ENCODE measurements around the gene BTNL3. TPM values are rescaled to one million over a fixed set of nuclear protein-coding genes. Genes with fewer than 3 reads are reported as not detected.
A peak's percentile ranks its signal among the peaks of the same experiment; 100 is the strongest.

Gene BTNL3, protein sequence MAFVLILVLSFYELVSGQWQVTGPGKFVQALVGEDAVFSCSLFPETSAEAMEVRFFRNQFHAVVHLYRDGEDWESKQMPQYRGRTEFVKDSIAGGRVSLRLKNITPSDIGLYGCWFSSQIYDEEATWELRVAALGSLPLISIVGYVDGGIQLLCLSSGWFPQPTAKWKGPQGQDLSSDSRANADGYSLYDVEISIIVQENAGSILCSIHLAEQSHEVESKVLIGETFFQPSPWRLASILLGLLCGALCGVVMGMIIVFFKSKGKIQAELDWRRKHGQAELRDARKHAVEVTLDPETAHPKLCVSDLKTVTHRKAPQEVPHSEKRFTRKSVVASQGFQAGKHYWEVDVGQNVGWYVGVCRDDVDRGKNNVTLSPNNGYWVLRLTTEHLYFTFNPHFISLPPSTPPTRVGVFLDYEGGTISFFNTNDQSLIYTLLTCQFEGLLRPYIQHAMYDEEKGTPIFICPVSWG
- polyA plus RNA-seq (ENCODE audit: low read depth in 6 of 6) = not detected

DNA sequence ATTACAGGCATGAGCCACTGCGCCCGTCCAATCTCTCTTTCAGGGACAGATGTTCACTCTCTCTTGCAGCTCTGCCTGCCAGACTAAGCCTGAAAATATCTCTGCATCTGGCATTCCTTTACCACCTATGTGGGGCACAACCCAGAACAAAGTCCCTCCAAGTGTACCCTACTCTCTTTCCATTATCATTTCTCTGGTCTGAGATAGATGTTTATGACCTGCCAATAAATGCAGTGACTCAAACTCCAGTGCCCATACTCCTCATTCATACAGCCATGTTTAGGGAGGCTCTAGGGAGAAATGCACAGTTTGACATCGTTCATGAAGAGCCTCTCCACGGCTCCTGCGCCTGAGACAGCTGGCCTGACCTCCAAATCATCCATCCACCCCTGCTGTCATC is at the start of gene BTNL3:
Gene BTNL3, plus strand, starts transcription at position 255 of the 400 bp plus-strand sequence. CDS start 183 bp downstream, outside the sequence.
- peak within 1 kb of the TSS in 1 of 6 donors; percentile 60 for H3K27ac Mint-ChIP-seq
- no peaks in the 10 kb centered on the region for H3K36me3 Mint-ChIP-seq
- ATAC-seq (ENCODE audit: low read depth in 2 of 2) = no peak
- H3K4me3 Mint-ChIP-seq = no peak within 1 kb of the TSS
- no peak for DNase-seq
- H3K27me3 Mint-ChIP-seq = peaks cover 25 to 34% (median 29%) of the 10 kb centered on the region in 3 donors
- H3K4me1 Mint-ChIP-seq = peaks cover 0 to 7% (median 4%) of the 10 kb centered on the region in 3 donors
- peaks cover 0 to 10% (median 2%) of the 10 kb centered on the region in 7 donors for H3K9me3 Mint-ChIP-seq

DNA sequence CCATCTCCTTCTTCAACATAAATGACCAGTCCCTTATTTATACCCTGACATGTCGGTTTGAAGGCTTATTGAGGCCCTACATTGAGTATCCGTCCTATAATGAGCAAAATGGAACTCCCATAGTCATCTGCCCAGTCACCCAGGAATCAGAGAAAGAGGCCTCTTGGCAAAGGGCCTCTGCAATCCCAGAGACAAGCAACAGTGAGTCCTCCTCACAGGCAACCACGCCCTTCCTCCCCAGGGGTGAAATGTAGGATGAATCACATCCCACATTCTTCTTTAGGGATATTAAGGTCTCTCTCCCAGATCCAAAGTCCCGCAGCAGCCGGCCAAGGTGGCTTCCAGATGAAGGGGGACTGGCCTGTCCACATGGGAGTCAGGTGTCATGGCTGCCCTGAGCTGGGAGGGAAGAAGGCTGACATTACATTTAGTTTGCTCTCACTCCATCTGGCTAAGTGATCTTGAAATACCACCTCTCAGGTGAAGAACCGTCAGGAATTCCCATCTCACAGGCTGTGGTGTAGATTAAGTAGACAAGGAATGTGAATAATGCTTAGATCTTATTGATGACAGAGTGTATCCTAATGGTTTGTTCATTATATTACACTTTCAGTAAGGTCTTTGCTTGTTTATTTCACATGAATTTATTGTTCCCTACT is 38.2 kb upstream of the BTNL3 start:
- Mint-ChIP-seq H3K9me3 (no peaks in the 10 kb centered on the region), H3K27ac (no peak overlapping the region), H3K4me1 (peaks cover 0 to 3% (median 0%) of the 10 kb centered on the region in 3 donors), H3K27me3 (peaks cover 0 to 7% (median 0%) of the 10 kb centered on the region in 3 donors), H3K4me3 (no peak overlapping the region), H3K36me3 (no peaks in the 10 kb centered on the region)
- ATAC-seq (ENCODE audit: low read depth in 2 of 2) (no peak), DNase-seq (no peak)

DNA sequence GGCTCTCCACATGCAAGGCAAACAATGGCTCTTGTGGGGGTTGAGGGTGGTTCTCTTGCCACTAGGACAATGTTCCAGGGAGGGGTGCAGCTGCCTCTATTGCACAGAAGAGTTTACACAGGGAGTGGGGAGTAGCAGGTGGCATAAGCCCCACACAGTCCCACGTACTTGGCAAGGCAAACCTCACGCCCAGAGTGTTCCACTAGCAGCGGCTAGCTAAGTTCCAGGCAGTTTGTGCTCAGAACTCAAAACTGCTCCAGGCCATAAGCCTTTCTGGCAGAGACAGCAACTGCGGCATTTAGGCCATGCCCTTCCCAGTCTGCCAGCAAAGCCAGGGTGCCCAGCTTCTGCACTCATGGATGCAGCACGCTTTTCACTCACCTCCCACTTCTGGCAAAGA is 29.0 kb upstream of the BTNL3 start:
- no peak for DNase-seq
- Mint-ChIP-seq H3K4me3 (no peak overlapping the region), H3K9me3 (peaks cover 0 to 5% (median 2%) of the 10 kb centered on the region in 7 donors), H3K27me3 (peaks cover 8 to 40% (median 31%) of the 10 kb centered on the region in 3 donors), H3K4me1 (no peaks in the 10 kb centered on the region), H3K27ac (no peak overlapping the region), H3K36me3 (peaks cover 0 to 14% of the 10 kb centered on the region in 2 donors)
- no peak for ATAC-seq (ENCODE audit: low read depth in 2 of 2)

DNA sequence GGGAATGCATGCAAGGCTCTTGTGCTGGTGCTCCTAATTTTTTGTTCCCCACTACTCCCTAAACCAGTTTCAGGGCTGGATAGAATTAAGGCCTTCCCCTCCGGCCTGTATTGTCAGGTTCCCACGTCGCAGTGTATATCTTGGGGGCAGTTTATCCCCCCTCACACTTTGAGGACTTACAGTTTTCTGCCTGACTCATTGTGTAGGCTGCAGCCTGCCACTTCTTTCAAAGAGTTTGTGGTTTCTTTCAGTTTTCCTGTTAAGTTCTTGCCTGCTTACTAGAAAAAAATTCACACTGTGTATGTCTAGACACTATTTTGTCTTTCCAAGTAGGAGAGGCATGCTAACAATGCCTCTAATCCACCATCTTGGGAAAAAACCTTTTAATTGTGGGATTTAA is 28.4 kb upstream of the BTNL3 start:
- ATAC-seq (ENCODE audit: low read depth in 2 of 2) (no peak), DNase-seq (no peak)
- Mint-ChIP-seq H3K36me3 (peaks cover 0 to 14% of the 10 kb centered on the region in 2 donors), H3K27me3 (peaks cover 8 to 40% (median 31%) of the 10 kb centered on the region in 3 donors), H3K9me3 (peaks cover 0 to 5% (median 2%) of the 10 kb centered on the region in 7 donors), H3K27ac (no peak overlapping the region), H3K4me1 (no peaks in the 10 kb centered on the region), H3K4me3 (no peak overlapping the region)

DNA sequence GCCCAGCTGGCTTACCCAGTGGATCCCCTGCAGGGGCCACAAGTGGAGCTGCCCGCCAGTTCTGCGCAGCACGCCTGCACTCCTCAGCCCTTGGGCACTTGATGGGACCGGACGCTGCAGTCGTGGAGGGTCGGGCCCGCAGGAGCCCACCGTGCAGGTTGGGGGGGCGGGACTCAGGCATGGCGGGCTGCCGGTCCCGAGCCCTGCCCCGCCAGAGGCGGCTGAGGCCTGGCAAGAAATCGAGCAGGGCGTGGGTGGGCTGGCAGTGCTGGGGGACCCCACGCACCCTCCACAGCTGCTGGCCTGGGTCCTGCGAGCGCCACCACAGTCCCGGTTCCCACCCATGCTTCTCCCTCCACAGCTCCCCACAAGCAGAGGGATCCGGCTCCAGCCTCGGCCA is 19.2 kb upstream of the BTNL3 start:
- Mint-ChIP-seq H3K27ac (peak overlapping the region in 1 of 6 donors; percentile 56), H3K27me3 (peaks cover 0 to 15% (median 0%) of the 10 kb centered on the region in 3 donors), H3K9me3 (peaks cover 0 to 12% (median 2%) of the 10 kb centered on the region in 7 donors), H3K4me1 (peaks cover 0 to 2% (median under 1%) of the 10 kb centered on the region in 3 donors), H3K36me3 (no peaks in the 10 kb centered on the region), H3K4me3 (no peak overlapping the region)
- ATAC-seq (ENCODE audit: low read depth in 2 of 2) (no peak), DNase-seq (no peak)

DNA sequence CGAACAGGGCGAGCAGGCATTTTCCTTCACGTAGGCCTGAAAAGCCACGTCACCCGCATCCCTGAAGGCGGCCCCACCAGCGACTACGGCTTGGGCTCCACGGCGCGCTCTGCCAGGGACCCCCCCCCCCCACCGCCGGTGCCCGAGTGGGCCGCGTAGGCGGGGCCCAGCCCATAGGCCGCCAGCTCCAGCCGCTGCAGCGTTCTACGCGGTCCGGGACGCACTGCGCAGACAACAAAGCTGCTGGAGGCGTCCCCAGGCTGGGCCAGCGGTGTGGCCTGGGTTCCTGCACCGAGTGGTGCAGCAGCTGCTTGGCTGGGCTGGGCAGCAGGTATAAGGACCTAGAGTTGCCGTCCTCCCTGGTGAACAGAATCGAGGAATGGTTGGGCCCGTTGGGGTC is 18.3 kb upstream of the BTNL3 start:
- DNase-seq (no peak), ATAC-seq (ENCODE audit: low read depth in 2 of 2) (no peak)
- H3K4me3 Mint-ChIP-seq = no peak overlapping the region
- H3K9me3 Mint-ChIP-seq = peaks cover 0 to 12% (median 2%) of the 10 kb centered on the region in 7 donors
- H3K27me3 Mint-ChIP-seq = peaks cover 0 to 15% (median 0%) of the 10 kb centered on the region in 3 donors
- no peaks in the 10 kb centered on the region for H3K36me3 Mint-ChIP-seq
- no peak overlapping the region for H3K27ac Mint-ChIP-seq
- H3K4me1 Mint-ChIP-seq = peaks cover 9 to 12% (median 10%) of the 10 kb centered on the region in 3 donors

DNA sequence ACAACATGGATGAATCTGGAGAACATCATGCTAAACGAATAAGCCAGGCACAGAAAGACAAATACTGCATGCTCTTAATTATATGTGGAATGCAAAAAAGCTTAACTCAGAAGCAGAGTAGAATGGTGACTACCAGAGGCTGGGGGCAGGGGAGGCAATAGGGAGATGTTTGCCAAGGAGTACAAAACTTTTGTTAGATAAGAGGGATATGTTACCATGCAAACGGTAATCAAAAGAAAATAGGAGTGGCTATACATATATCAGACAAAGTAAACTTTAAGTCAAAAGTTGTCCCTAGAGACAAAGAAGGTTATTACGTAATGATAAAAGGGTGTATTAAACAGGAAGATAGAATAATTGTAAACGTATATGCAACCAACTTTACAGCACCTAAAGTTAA is 17.8 kb upstream of the BTNL3 start:
- no peak for DNase-seq
- Mint-ChIP-seq H3K36me3 (no peaks in the 10 kb centered on the region), H3K9me3 (peaks cover 0 to 12% (median 2%) of the 10 kb centered on the region in 7 donors), H3K4me1 (peaks cover 14 to 17% (median 16%) of the 10 kb centered on the region in 3 donors), H3K27ac (peak overlapping the region in 1 of 6 donors; percentile 82), H3K27me3 (peaks cover 0 to 15% (median 0%) of the 10 kb centered on the region in 3 donors), H3K4me3 (no peak overlapping the region)
- ATAC-seq (ENCODE audit: low read depth in 2 of 2) = no peak

DNA sequence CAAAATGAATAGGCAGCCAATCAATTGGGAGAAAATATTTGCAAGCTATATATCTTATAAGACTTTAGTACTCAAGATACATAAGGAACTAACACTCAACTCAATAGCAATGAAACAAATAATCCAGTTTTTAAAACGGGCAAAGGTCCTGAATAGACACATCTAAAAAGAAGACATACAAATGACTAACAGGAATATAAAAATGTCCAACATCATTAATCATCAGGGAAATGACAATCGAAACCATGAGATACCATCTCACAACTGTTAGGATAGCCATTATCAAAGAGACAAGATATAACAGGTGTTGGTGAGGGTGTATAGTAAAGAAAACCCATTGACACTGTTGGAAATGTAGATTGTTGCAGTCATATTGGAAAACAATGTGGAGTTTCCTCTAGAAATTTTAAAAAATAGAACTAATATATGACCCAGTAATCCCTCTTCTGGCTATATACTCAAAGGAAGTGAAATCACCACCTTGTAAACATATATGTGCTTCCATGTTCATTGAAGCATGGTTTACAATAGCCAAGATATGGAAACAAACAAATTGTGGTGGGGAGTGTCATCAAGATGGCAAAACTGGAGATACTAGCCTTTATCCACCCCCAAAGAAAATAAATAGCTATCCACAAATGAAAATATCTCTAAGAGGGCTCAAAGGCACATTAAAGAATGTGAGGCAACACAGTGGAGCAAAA is 13.9 kb upstream of the BTNL3 start:
- H3K36me3 Mint-ChIP-seq = no peaks in the 10 kb centered on the region
- H3K9me3 Mint-ChIP-seq = peaks cover 0 to 12% (median 2%) of the 10 kb centered on the region in 7 donors
- H3K27me3 Mint-ChIP-seq = no peaks in the 10 kb centered on the region
- no peak for DNase-seq
- no peak for ATAC-seq (ENCODE audit: low read depth in 2 of 2)
- peak overlapping the region in 5 of 6 donors; percentile 43 to 98 (median 94) for H3K27ac Mint-ChIP-seq
- H3K4me3 Mint-ChIP-seq = peak overlapping the region in 5 of 8 donors; percentile 16 to 81 (median 64)
- peaks cover 20 to 29% (median 24%) of the 10 kb centered on the region in 3 donors for H3K4me1 Mint-ChIP-seq

DNA sequence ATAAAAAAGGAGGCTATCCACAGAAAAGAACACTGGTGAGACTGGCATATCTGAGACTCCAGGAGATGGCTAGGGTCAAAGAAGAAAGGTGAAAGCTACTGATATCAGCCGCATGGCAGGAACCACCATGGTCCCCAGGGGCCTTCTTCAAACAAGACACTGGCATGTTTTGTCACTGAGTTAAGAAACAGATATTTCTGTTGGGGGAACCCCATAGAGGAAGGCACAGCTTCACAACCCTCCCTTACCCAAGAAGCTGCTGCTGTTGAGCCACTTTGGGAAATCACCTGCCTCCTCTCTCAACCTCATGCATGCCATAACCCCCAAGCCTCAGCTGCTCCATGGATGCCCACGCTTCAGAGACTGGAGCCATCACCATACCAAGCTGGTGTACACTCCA is 13.3 kb upstream of the BTNL3 start:
- peak overlapping the region in 6 of 8 donors; percentile 35 to 81 (median 72) for H3K4me3 Mint-ChIP-seq
- no peaks in the 10 kb centered on the region for H3K27me3 Mint-ChIP-seq
- H3K27ac Mint-ChIP-seq = peak overlapping the region in 5 of 6 donors; percentile 67 to 98 (median 94)
- H3K9me3 Mint-ChIP-seq = peaks cover 0 to 12% (median 2%) of the 10 kb centered on the region in 7 donors
- peak; percentile 98 for ATAC-seq (ENCODE audit: low read depth in 2 of 2)
- peak; percentile 78 for DNase-seq
- peaks cover 20 to 29% (median 24%) of the 10 kb centered on the region in 3 donors for H3K4me1 Mint-ChIP-seq
- no peaks in the 10 kb centered on the region for H3K36me3 Mint-ChIP-seq

DNA sequence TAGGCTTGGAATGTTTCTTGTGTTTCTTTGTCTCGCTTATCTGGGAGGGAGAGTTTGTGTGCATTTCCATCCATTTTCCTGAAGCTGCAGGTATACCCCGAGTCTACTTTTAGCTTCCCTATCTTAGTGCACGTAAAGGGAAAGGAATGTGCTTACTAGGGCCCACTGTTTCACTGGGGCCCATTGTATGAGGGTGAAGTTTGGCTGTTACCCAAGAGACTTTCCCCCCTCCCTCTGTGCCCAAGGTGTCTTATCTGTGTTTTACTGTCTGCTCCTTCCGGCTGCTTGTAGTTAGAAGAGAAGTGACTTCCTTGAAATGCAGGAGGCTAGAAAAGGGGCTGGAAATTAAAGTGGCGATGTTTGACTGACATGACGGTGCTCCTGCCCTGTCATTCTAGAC is 12.1 kb upstream of the BTNL3 start:
- H3K27me3 Mint-ChIP-seq = peaks cover 3 to 11% (median 5%) of the 10 kb centered on the region in 3 donors
- peak overlapping the region in 5 of 8 donors; percentile 18 to 65 (median 39) for H3K4me3 Mint-ChIP-seq
- ATAC-seq (ENCODE audit: low read depth in 2 of 2) (no peak), DNase-seq (no peak)
- H3K36me3 Mint-ChIP-seq = peaks cover 0 to 6% of the 10 kb centered on the region in 2 donors
- H3K9me3 Mint-ChIP-seq = peaks cover 0 to 12% (median 2%) of the 10 kb centered on the region in 7 donors
- peaks cover 20 to 29% (median 24%) of the 10 kb centered on the region in 3 donors for H3K4me1 Mint-ChIP-seq
- H3K27ac Mint-ChIP-seq = peak overlapping the region; percentile 64 to 96 (median 92)

DNA sequence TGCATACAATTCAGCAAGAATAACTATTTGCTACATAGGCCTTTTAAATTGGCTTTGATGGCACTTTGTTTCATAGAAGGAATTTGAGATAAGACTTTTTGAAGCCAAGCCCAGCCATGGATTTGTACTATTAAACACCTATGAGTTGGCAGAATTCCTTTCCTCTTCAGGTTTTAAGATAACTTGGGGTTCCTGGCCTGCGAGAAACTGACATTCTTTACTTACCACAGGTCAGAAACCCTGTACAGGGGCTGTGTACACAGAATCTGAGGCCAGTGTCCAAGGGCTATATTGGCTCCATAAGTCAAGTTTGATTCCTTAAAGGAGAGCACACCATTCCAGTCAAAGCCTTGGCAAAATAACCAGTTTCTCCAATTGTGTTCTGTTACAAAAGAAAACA is 10.8 kb upstream of the BTNL3 start:
- peaks cover 0 to 6% of the 10 kb centered on the region in 2 donors for H3K36me3 Mint-ChIP-seq
- peaks cover 20 to 29% (median 24%) of the 10 kb centered on the region in 3 donors for H3K4me1 Mint-ChIP-seq
- DNase-seq (no peak), ATAC-seq (ENCODE audit: low read depth in 2 of 2) (no peak)
- peak overlapping the region in 1 of 6 donors; percentile 94 for H3K27ac Mint-ChIP-seq
- H3K27me3 Mint-ChIP-seq = peaks cover 3 to 18% (median 5%) of the 10 kb centered on the region in 3 donors
- H3K4me3 Mint-ChIP-seq = no peak overlapping the region
- peaks cover 0 to 6% (median 2%) of the 10 kb centered on the region in 7 donors for H3K9me3 Mint-ChIP-seq

DNA sequence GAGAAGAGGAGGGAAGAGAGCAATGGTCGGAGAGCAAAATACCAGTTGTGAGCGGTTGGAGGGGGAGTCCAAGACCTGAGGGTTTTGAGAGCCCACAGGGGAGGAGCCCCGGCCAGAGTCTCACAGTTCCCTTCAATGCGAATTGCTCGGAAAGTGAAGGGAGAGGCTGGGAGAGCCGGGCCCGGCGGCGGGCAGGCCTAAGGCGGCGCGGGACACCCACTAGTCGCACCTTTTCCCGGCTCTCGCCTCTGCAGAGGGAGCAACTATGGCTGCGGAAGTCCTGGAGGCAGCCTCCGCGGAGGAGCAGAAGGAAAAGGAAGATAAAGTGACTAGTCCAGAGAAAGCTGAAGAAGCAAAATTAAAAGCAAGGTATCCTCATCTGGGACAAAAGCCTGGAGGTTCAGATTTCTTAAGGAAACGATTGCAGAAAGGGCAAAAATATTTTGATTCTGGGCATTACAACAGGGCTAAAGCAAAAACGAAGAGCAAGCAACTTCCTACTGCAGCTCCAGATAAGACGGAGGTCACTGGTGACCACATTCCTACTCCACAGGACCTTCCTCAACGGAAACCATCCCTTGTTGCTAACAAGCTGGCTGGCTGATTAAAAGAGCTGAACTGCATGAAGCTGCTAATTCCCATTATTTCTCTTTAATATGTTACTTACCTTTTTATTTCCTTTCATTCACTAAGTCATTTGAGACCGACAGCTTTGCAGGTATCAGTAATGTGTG is 6.5 kb upstream of the BTNL3 start:
- Mint-ChIP-seq H3K9me3 (peaks cover 0 to 10% (median 2%) of the 10 kb centered on the region in 7 donors), H3K4me3 (peak overlapping the region in 1 of 8 donors; percentile 20), H3K4me1 (no peaks in the 10 kb centered on the region), H3K27ac (no peak overlapping the region), H3K36me3 (peaks cover 0 to 6% of the 10 kb centered on the region in 2 donors), H3K27me3 (peaks cover 5 to 27% (median 12%) of the 10 kb centered on the region in 3 donors)
- no peak for DNase-seq
- ATAC-seq (ENCODE audit: low read depth in 2 of 2) = no peak
